Liver (tissue), 2 donors: ENCODE data around the gene BCHE.

ENCODE experiments used
- REST ChIP-seq: IDR thresholded peaks from 2 replicates; pipeline ENCODE4 v1.6.1; 2016; ENCODE audit warnings: antibody characterized with exemption, mild to moderate bottlenecking
- TF ChIP-seq, protein P1 (sequence below): fragments of 150-350 bp; IDR thresholded peaks from 2 replicates; pipeline ENCODE4 v1.5.1; 2017; ENCODE audit warnings: improper control_type of control experiment, low read depth, low read length; ENCODE audit not compliant: missing input control
- donor health status: healthy.

- TF ChIP-seq REST: no peak
- TF ChIP-seq, protein P1, sequence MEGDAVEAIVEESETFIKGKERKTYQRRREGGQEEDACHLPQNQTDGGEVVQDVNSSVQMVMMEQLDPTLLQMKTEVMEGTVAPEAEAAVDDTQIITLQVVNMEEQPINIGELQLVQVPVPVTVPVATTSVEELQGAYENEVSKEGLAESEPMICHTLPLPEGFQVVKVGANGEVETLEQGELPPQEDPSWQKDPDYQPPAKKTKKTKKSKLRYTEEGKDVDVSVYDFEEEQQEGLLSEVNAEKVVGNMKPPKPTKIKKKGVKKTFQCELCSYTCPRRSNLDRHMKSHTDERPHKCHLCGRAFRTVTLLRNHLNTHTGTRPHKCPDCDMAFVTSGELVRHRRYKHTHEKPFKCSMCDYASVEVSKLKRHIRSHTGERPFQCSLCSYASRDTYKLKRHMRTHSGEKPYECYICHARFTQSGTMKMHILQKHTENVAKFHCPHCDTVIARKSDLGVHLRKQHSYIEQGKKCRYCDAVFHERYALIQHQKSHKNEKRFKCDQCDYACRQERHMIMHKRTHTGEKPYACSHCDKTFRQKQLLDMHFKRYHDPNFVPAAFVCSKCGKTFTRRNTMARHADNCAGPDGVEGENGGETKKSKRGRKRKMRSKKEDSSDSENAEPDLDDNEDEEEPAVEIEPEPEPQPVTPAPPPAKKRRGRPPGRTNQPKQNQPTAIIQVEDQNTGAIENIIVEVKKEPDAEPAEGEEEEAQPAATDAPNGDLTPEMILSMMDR: no peak
Observed at GRCh38 chr3:165744025-165744424, 93.2 kb downstream of the BCHE start.
